ENCODE measurements around the gene ITGAE.

GRCh38 chr17:3669548-3669947 is 131.4 kb downstream of the ITGAE start:
- no peak for TF ChIP-seq CTCF (conservative IDR thresholded peaks at IDR 0.05; ENCODE audit: low read length)
- no peak for TF ChIP-seq EZH2phosphoT487 (IDR thresholded peaks at IDR 0.05; ENCODE audit: borderline replicate concordance)

All from Loucy (cell line).